Stimulated activated effector memory CD8-positive, alpha-beta T cell treated with anti-CD3 and anti-CD28 coated beads, Interleukin-12 subunit alpha, Interleukin-12 subunit beta, amount 100 ng/mL, for 72 hours (primary cell): ENCODE measurements around the gene C1QA.
"Not testable (repeated sequence)": the region's sequence is repeated elsewhere in the genome, so short reads cannot be mapped to it uniquely, and the experiment has no call there.

Experiments
- ATAC-seq: fragments of 150-1000 bp; cut with Tn5 transposase; 2 replicates; pipeline ENCODE4 v1.10.0; 2021
- DNase-seq, 2 donors: peaks; one replicate each; pipeline ENCODE4 v3.0.0; 2021 to 2022; ENCODE audit warnings: low spot score in 2 of 2
- H3K27ac Mint-ChIP-seq: one replicate; pipeline ENCODE4 v1.8.0; 2022; ENCODE audit warnings: mild to moderate bottlenecking, mixed read lengths
- H3K36me3 Mint-ChIP-seq: one replicate; pipeline ENCODE4 v1.8.0; 2022; ENCODE audit warnings: mild to moderate bottlenecking, mixed read lengths
- H3K4me1 Mint-ChIP-seq: one replicate; pipeline ENCODE4 v1.8.0; 2022; ENCODE audit warnings: mixed read lengths
- H3K4me3 Mint-ChIP-seq: one replicate; pipeline ENCODE4 v1.8.0; 2022; ENCODE audit warnings: mild to moderate bottlenecking, mixed read lengths
- H3K9me3 Mint-ChIP-seq: one replicate; pipeline ENCODE4 v1.8.0; 2022; ENCODE audit warnings: mixed read lengths

The C1QA gene

DNA sequence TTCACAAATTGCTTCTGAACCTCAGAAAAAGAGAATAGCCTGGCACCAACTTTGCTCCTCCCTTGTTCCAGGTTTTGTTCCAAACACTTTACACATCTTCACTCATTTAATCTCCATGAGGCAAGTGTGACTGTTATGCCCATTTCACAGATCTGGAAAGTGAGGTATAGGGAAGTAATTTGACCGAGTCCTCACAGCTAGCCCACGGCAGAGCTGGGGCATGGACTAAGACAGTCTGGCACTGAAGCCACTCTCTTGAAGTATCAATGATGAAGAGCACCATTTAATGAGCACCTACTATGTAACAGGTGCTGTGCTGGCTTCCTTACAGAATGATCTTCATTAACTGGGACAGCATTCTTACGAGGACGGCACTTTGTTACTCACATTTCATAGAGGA, 35.6 kb downstream of the C1QA start:
- DNase-seq: no peak
- H3K4me3 Mint-ChIP-seq: no peak overlapping the region
- no peaks in the 10 kb centered on the region for H3K9me3 Mint-ChIP-seq
- no peak for ATAC-seq
- H3K36me3 Mint-ChIP-seq: no peaks in the 10 kb centered on the region
- H3K27ac Mint-ChIP-seq: no peak overlapping the region
- peaks cover 8% of the 10 kb centered on the region for H3K4me1 Mint-ChIP-seq

- no peaks in the 10 kb centered on the region for H3K9me3 Mint-ChIP-seq
- H3K36me3 Mint-ChIP-seq: no peaks in the 10 kb centered on the region
- H3K4me1 Mint-ChIP-seq: peaks cover 8% of the 10 kb centered on the region
- H3K27ac Mint-ChIP-seq: no peak overlapping the region
- H3K4me3 Mint-ChIP-seq: no peak overlapping the region
- ATAC-seq: peak; percentile 87
- DNase-seq: peak in 1 of 2 donors; percentile 61
Observed at GRCh38 chr1:22673486-22674409, 37.3 kb downstream of the C1QA start.

GRCh38 chr1:22674410-22674749, 38.0 kb downstream of the C1QA start:
- Mint-ChIP-seq H3K36me3 (no peaks in the 10 kb centered on the region), H3K27ac (no peak overlapping the region), H3K4me1 (peaks cover 8% of the 10 kb centered on the region), H3K4me3 (no peak overlapping the region), H3K9me3 (no peaks in the 10 kb centered on the region)
- DNase-seq: no peak
- ATAC-seq: no peak

- H3K4me3 Mint-ChIP-seq, ATAC-seq, DNase-seq, H3K36me3 Mint-ChIP-seq, H3K9me3 Mint-ChIP-seq, H3K27ac Mint-ChIP-seq, H3K4me1 Mint-ChIP-seq: not testable (repeated sequence)
Observed at GRCh38 chr1:22676151-22676550, 39.7 kb downstream of the C1QA start.

DNA sequence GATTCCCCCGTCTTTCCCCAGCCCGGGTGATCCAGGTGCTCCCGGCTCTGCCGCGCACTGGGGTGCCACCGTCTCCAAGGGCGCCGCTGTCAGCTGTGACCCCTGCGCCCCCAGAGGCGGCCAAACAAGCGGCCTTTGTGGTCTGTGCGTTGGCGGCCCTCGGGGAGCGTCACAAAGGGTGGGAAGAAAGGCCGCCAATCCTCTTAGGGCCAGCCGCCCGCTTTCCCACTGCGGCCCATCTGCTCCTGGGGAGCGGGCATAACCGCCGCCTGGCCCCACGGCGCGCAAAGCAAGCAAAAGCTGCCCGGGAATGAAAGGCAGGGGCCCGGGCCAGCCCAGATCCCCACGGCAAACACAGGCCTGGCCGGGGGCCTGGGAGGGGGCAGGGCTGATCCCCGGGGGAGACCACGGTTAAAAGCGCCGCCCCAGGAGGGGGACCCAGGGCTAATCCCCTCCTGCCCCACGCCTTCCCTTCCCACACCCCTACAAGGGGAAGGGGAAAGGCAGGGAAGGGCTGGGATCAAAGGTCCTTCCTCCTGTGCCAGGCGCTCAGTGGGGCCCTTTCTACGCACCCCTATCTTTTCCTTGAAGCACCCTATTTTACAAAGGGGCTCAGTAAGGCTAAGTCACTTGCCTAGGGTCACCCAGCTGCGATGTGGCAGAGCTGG, 40.6 kb downstream of the C1QA start:
- Mint-ChIP-seq H3K36me3 (no peaks in the 10 kb centered on the region), H3K27ac (no peak overlapping the region), H3K4me1 (peaks cover 8% of the 10 kb centered on the region), H3K9me3 (no peaks in the 10 kb centered on the region), H3K4me3 (no peak overlapping the region)
- DNase-seq (no peak), ATAC-seq (no peak)

DNA sequence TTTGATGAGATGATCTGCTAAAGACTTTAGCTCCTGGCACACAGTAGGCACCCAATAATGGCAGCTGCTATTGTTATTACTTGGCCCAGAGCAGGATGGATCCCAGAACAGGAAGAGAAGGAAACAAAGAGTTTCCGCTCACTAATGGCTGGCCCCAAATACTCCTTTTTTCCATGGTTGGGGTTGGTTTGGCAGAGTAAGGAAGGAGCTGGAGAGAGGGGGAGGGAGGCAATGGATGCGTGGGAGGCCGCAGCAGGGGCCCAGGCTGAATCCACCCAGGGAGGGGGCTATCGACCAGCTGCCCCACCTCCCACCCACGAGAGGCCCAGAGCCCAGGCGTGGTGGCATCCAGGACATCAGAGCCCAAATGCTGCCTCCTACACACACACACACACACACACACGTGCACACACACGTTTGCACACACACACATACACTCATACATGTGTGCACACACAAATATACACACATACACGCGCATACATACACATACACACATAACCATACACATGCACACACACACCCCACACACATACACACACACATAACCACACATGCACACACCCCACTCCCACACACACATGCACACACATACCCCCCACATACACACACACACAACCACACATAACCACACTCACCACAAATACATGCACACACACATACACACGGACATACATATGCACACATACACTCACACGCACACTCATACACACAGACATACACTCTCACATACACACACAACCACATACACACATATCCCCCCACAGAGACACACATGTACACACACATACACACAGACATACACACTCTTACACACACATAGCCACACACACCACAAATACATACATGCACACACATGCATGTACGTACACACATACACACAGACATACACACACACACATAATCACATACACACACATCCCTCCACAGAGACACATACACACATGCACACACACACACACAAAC, 41.8 kb downstream of the C1QA start:
- Mint-ChIP-seq H3K4me1 (peaks cover 8% of the 10 kb centered on the region), H3K4me3 (no peak overlapping the region), H3K9me3 (no peaks in the 10 kb centered on the region), H3K27ac (no peak overlapping the region), H3K36me3 (no peaks in the 10 kb centered on the region)
- DNase-seq: no peak
- ATAC-seq: no peak

DNA sequence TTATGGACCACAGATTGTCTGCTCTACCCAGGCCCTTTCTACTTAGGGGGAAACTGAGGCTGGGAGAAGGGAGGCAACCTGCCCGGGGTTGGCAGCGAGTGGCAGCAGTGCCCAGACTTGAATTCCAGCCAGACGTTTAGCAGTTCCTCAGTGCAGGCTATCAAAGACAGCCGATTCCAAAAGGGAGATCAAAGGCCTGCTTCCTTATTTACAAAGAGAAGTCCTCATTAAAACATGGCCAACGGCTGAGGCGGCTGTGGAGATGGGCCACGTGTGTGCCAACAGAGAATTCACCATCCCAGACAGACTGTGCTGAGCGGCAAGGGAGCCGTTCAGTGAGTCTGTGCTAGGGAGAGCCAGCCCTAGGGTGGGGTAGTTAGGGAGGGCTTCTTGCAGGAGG, 44.3 kb downstream of the C1QA start:
- DNase-seq: no peak
- H3K4me3 Mint-ChIP-seq: no peak overlapping the region
- no peak overlapping the region for H3K27ac Mint-ChIP-seq
- no peak for ATAC-seq
- H3K4me1 Mint-ChIP-seq: no peaks in the 10 kb centered on the region
- H3K9me3 Mint-ChIP-seq: no peaks in the 10 kb centered on the region
- no peaks in the 10 kb centered on the region for H3K36me3 Mint-ChIP-seq

DNA sequence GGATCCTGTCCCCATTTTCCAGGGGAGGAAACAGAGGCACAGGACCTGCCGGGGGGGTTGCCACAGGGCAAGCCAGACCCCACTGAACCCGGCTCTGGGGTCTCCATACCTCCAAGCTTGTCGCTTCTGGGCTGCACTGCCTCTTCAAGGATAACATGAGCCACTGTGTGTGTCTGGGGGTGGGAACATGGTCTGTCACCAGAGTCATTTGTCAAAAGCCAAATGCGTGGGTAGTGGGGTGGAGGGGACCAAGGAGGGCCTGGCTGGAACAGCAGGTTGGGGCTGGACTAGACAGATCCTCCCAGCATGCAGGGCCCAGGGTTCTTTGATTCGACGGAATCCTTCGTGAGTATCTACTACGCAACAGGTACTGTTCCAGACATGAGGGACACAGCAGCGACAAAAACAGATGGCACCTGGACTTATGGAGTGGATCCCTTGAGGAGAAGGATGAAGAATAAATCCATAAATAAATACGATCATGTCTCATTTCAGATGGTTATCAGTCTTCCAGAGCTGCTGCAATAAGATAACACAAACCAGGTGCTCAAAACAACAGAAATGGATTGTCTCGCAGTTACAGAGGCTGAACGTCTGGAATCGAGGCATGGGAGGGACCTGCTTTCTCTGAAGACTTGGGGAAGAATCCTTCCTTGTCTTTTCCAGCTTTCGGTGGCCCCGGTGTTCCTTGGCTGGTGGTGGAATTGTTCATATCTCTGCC, 45.3 kb downstream of the C1QA start:
- ATAC-seq (no peak), DNase-seq (no peak)
- Mint-ChIP-seq H3K9me3 (no peaks in the 10 kb centered on the region), H3K36me3 (no peaks in the 10 kb centered on the region), H3K4me3 (no peak overlapping the region), H3K4me1 (no peaks in the 10 kb centered on the region), H3K27ac (no peak overlapping the region)

- no peak for DNase-seq
- Mint-ChIP-seq H3K27ac (no peak overlapping the region), H3K36me3 (no peaks in the 10 kb centered on the region), H3K9me3 (no peaks in the 10 kb centered on the region), H3K4me3 (no peak overlapping the region), H3K4me1 (no peaks in the 10 kb centered on the region)
- no peak for ATAC-seq
Observed at GRCh38 chr1:22683547-22683946, 47.1 kb downstream of the C1QA start.

- no peak for DNase-seq
- H3K27ac Mint-ChIP-seq: no peak overlapping the region
Observed at GRCh38 chr1:22685591-22686059, 49.2 kb downstream of the C1QA start.

DNA sequence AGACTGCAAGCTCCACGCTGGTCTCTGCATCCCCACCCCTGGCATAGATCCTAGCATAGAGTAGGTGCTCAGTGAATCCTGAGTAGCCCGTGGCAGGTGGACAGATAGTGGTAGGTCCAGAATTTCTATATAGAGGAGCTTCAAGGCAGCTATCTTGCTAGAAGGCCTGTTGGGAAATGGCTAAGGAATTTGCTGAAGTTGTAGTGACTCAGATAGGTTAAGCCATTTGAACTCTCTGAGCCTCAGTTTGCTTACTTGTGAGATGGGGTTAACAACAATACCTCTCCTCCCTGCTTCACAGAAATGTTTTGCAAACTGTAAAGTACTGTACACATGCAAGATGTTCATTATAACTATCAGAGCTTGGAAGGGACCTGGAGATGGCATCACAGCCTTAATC, 50.8 kb downstream of the C1QA start:
- ATAC-seq: no peak
- H3K9me3 Mint-ChIP-seq: no peaks in the 10 kb centered on the region
- no peaks in the 10 kb centered on the region for H3K36me3 Mint-ChIP-seq
- H3K27ac Mint-ChIP-seq: no peak overlapping the region
- no peaks in the 10 kb centered on the region for H3K4me1 Mint-ChIP-seq
- no peak overlapping the region for H3K4me3 Mint-ChIP-seq
- DNase-seq: no peak

More at GRCh38 chr1:22685591-22686059, 49.2 kb downstream of the C1QA start:
- Mint-ChIP-seq H3K9me3 (no peaks in the 10 kb centered on the region), H3K4me1 (no peaks in the 10 kb centered on the region), H3K4me3 (no peak overlapping the region), H3K36me3 (no peaks in the 10 kb centered on the region)
- ATAC-seq: no peak

DNA sequence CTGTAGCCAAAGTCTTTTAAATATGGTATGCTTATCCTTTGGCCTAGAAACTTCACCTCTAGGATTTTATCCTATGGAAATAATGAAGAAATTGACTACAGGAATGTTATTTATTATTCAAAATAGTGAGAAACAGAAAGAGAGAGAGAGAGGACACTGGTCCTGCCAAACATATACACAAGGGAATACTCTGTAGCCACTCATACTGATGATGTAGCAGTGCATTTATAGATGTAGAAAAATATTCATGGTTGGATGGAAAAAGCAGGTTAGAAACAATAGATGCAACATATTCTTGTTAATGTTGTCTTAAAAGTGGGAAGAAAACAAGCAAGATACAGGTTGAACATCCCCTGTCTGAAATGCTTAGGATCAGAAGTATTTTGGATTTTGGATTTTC, 52.0 kb downstream of the C1QA start:
- DNase-seq (no peak), ATAC-seq (no peak)
- no peaks in the 10 kb centered on the region for H3K4me1 Mint-ChIP-seq
- H3K36me3 Mint-ChIP-seq: no peaks in the 10 kb centered on the region
- H3K4me3 Mint-ChIP-seq: no peak overlapping the region
- H3K9me3 Mint-ChIP-seq: no peaks in the 10 kb centered on the region
- H3K27ac Mint-ChIP-seq: no peak overlapping the region
